ENCODE data around the gene PLXNB3. TPM values are rescaled to one million over a fixed set of nuclear protein-coding genes. Genes with fewer than 3 reads are reported as not detected.

The PLXNB3 gene
- total and polyA plus RNA-seq, 2 of the 13 experiments (the other 11 are each of a cell fraction or from before 2014, with no cell fraction given): 3.0 to 6.9 TPM

DNA sequence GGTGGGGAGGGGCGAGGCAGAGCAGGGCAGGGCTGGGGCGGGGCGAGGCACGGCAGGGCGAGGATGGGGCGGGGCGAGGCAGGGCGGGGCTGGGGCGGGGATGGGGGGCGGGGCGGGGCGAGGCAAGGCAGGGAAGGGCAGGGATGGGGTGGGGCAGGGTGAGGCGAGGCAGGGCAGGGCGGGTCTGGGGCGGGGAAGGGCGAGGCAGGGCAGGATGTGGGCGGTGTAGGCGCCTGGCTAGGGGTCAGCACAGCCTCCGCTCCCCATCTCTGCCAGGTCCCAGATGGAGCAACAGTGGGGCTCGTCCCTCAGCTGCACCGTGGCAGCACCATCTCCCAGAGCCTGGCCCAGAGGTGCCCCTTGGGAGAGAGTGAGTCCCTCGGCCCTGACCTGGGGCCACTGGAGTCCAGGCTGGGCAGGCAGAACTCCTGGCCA is 12.6 kb downstream of the PLXNB3 start:
- no TSS peak for BruUV-seq (replicated peaks)
- H3K79me2 ChIP-seq (ENCODE audit: insufficient read depth, low read length): no peaks in the 10 kb centered on the region
- no peak for TF ChIP-seq YEATS2 (CRISPR knock-in tag; IDR thresholded peaks at IDR 0.05; ENCODE audit: borderline replicate concordance)
- no peak for TF ChIP-seq REPIN1 (CRISPR knock-in tag; IDR thresholded peaks at IDR 0.05; ENCODE audit: borderline replicate concordance, low read depth)
- no peaks in the 10 kb centered on the region for H3K27me3 ChIP-seq (ENCODE audit: control insufficient read depth in 1 of 2, insufficient read depth in 2 of 2, low read length in 2 of 2)
- H3K4me3 ChIP-seq (replicated peaks in 1 of 3; ENCODE audit: insufficient read depth in 1 of 3, low read depth in 2 of 3, low read length in 3 of 3): no peak overlapping the region
- no peaks in the 10 kb centered on the region for H4K20me1 ChIP-seq (ENCODE audit: insufficient read depth, low read length)
- H3K9ac ChIP-seq (ENCODE audit: insufficient read depth, low read depth, low read length): no peak overlapping the region
- H3K27ac ChIP-seq (ENCODE audit: extremely low read length, insufficient read depth, low read length): no peak overlapping the region
- no peaks in the 10 kb centered on the region for H3K9me3 ChIP-seq (ENCODE audit: low read length)
- in situ Hi-C loops (cut with HindIII; ENCODE audit: extremely low pct_ligation_motif_present, low pct_unique_long_range_greater_than_20kb) (no loop called here), intact Hi-C loops (cut with micrococcal nuclease; ENCODE audit: unreplicated experiment) (no loop called here)
- 93% methylated on average over 19 of the region's 22 CpGs for WGBS (ENCODE audit: low lambda C conversion rate)
- H3K36me3 ChIP-seq (replicated peaks in 1 of 2; ENCODE audit: control insufficient read depth in 1 of 2, insufficient read depth in 2 of 2, low read length in 2 of 2): no peaks in the 10 kb centered on the region
- no peak overlapping the region for H2AFZ ChIP-seq (ENCODE audit: low read length)
- DNase-seq (ENCODE audit: low spot score) (no peak), ATAC-seq (no peak), FAIRE-seq (no peak)
- no peak overlapping the region for H3K4me2 ChIP-seq (ENCODE audit: low read depth, low read length)
- ChIA-PET CTCF (ENCODE audit: low intra/inter-chr PET ratio, low total read pairs) (no interaction called here), POLR2A (no interaction called here)
- no peaks in the 10 kb centered on the region for H3K4me1 ChIP-seq (ENCODE audit: insufficient read depth, low read length)

DNA sequence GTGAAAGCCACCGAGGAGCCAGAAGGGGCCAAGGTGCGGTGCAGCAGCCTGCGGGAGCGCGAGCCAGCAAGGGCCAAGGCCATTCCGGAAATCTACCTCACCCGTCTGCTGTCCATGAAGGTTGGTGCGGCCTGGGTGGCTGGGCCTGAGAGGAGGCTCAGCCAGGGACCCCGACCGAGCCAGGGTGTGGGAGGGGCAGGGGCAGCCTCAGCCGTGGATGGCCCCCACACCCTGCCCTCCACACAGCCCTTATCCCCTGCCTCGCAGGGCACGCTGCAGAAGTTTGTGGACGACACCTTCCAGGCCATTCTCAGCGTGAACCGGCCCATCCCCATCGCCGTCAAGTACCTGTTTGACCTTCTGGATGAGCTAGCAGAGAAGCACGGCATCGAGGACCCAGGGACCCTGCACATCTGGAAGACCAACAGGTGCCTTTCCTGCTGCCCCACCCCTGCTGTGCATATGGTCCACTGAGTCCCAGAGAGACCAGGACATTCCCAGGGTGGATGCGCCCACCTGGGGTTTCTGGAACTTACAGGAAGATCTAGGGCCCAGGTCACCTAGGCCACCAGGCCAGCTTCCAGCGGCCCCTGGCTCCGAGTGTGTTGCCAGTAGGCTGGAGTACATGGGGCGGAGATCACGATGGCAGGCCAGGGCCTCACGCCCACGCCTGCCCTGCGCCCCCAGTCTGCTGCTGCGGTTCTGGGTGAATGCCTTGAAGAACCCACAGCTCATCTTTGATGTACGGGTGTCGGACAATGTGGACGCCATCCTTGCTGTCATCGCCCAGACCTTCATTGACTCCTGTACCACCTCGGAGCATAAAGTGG is 13.4 kb downstream of the PLXNB3 start:
- no peaks in the 10 kb centered on the region for H3K27me3 ChIP-seq (ENCODE audit: control insufficient read depth in 1 of 2, insufficient read depth in 2 of 2, low read length in 2 of 2)
- POLR2A ChIA-PET: no interaction called here
- CTCF ChIA-PET (ENCODE audit: low intra/inter-chr PET ratio, low total read pairs): no interaction called here
- 97% methylated on average over 5 of the region's 34 CpGs for WGBS (ENCODE audit: low lambda C conversion rate)
- no peaks in the 10 kb centered on the region for H3K9me3 ChIP-seq (ENCODE audit: low read length)
- in situ Hi-C loops (cut with HindIII; ENCODE audit: extremely low pct_ligation_motif_present, low pct_unique_long_range_greater_than_20kb): no loop called here
- DNase-seq (ENCODE audit: low spot score) (no peak), ATAC-seq (no peak), FAIRE-seq (no peak)
- H3K4me1 ChIP-seq (ENCODE audit: insufficient read depth, low read length): no peaks in the 10 kb centered on the region
- no peak overlapping the region for H3K4me2 ChIP-seq (ENCODE audit: low read depth, low read length)
- no peaks in the 10 kb centered on the region for H4K20me1 ChIP-seq (ENCODE audit: insufficient read depth, low read length)
- BruUV-seq (replicated peaks): no TSS peak
- H3K9ac ChIP-seq (ENCODE audit: insufficient read depth, low read depth, low read length): no peak overlapping the region
- H3K79me2 ChIP-seq (ENCODE audit: insufficient read depth, low read length): no peaks in the 10 kb centered on the region
- H3K4me3 ChIP-seq (replicated peaks in 1 of 3; ENCODE audit: insufficient read depth in 1 of 3, low read depth in 2 of 3, low read length in 3 of 3): no peak overlapping the region
- no peaks in the 10 kb centered on the region for H3K36me3 ChIP-seq (replicated peaks in 1 of 2; ENCODE audit: control insufficient read depth in 1 of 2, insufficient read depth in 2 of 2, low read length in 2 of 2)
- intact Hi-C loops (cut with micrococcal nuclease; ENCODE audit: unreplicated experiment): no loop called here
- no peak overlapping the region for H2AFZ ChIP-seq (ENCODE audit: low read length)
- TF ChIP-seq IKZF4 (CRISPR knock-in tag; IDR thresholded peaks at IDR 0.05; ENCODE audit: borderline replicate concordance, low read depth, not compliant biosample characterization) (no peak), SKIL (CRISPR knock-in tag; IDR thresholded peaks at IDR 0.05; ENCODE audit: borderline replicate concordance) (no peak), SATB2 (CRISPR knock-in tag; IDR thresholded peaks at IDR 0.05) (no peak), SMAD1 (CRISPR knock-in tag; IDR thresholded peaks at IDR 0.05; ENCODE audit: borderline replicate concordance, low read depth) (no peak), RFX3 (CRISPR knock-in tag; IDR thresholded peaks at IDR 0.05) (no peak), ZBTB7B (CRISPR knock-in tag; IDR thresholded peaks at IDR 0.05) (no peak), RXRB (CRISPR knock-in tag; IDR thresholded peaks at IDR 0.05; ENCODE audit: borderline replicate concordance) (no peak), ZNF430 (CRISPR knock-in tag; IDR thresholded peaks at IDR 0.05) (no peak)
- TF ChIP-seq, protein P1, sequence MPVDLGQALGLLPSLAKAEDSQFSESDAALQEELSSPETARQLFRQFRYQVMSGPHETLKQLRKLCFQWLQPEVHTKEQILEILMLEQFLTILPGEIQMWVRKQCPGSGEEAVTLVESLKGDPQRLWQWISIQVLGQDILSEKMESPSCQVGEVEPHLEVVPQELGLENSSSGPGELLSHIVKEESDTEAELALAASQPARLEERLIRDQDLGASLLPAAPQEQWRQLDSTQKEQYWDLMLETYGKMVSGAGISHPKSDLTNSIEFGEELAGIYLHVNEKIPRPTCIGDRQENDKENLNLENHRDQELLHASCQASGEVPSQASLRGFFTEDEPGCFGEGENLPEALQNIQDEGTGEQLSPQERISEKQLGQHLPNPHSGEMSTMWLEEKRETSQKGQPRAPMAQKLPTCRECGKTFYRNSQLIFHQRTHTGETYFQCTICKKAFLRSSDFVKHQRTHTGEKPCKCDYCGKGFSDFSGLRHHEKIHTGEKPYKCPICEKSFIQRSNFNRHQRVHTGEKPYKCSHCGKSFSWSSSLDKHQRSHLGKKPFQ (CRISPR knock-in tag; IDR thresholded peaks at IDR 0.05; ENCODE audit: insufficient replicate concordance): no peak
- H3K27ac ChIP-seq (ENCODE audit: extremely low read length, insufficient read depth, low read length): no peak overlapping the region

Measured in HepG2 (cell line).